GM18907 (cell line): ENCODE data around the gene KLF1.

Source experiments
- ATAC-seq: cut with Tn5 transposase; IDR thresholded peaks from one replicate; pipeline ENCODE4 v1.9.1; 2021; ENCODE audit warnings: mild to moderate bottlenecking, moderate library complexity; ENCODE audit not compliant: unreplicated experiment

Gene KLF1

DNA sequence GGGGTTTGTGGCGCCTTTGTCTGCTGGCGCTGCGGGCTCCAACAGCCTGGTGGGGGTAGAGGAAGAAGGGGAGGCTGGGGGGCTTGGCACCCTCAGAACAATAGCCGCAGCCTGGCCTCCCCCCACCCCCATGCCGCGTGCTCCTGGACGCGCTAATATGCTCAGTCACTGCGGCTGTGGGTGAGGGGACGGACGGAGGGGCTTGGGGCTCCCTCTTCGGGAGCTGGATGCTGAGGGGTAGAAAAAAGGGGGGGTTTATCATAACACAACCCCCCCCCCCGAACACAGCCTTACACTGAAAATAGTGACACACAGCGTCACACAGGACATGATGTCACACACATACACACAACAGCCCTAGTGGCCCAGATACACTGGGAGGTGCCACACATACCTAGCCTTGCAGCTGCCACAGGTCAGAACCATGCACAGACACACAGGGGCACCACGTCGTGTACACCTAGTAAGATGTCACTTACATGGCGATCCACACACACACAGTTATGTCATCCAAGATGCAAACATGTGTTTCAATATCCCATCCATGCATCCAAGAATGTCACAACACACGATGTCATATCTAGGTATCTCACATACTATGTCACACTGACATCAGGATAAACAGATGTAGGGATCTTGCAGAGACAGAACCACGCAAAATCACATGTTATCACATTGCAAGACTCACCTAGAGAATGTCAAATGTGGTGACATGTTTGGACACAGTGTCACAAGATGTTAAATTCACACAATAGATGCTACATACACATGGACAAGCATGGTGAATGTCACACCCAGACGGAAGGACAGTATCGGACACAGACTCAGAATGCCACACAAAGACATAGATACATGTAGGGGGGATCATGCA, 47.9 kb downstream of the KLF1 start:
- ATAC-seq, result no peak

DNA sequence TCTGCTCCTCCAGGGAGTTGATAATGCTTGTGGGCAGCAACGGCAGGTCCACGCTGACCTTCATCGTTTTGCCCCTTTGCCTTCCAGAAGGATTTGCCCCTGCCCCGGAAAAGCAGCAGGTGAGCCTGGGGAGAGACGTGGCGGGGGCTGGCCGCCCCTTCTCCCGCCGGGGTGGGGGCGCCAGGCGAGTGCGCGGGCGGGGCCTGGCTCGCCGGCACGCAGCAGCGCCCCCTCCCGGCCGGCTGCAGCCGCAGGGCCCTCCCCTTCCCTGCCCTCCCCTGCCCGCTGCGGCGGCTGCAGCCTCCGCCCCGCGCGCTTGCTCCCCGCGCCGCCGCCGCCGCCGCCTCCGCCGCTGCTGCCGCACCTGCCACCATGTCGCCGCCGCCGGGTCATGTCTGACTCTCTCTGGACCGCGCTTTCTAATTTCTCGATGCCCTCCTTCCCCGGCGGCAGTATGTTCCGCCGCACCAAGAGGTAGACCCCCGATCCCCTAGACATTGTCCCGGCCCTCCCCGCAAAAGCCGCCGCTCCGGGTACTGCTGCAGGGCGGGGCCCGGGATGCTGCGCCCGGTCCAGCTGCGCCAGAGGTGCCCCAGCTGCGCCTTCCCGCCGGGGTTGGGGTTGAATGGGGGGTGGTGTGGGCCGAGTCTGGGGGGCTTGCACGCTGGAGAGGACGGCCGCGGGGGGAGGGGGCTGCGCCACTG, 48.7 kb downstream of the KLF1 start, which contains the start of gene MAST1:
Gene MAST1, plus strand, starts transcription at position 334 of the 704 bp plus-strand sequence. Its CDS starts 58 bp downstream, at position 392.
- ATAC-seq, result no peak

- no peak for ATAC-seq
Measured at GRCh38 chr19:12837225-12837624, 49.8 kb downstream of the KLF1 start.

GRCh38 chr19:12836529-12836863, 50.5 kb downstream of the KLF1 start:
- ATAC-seq, result no peak

DNA sequence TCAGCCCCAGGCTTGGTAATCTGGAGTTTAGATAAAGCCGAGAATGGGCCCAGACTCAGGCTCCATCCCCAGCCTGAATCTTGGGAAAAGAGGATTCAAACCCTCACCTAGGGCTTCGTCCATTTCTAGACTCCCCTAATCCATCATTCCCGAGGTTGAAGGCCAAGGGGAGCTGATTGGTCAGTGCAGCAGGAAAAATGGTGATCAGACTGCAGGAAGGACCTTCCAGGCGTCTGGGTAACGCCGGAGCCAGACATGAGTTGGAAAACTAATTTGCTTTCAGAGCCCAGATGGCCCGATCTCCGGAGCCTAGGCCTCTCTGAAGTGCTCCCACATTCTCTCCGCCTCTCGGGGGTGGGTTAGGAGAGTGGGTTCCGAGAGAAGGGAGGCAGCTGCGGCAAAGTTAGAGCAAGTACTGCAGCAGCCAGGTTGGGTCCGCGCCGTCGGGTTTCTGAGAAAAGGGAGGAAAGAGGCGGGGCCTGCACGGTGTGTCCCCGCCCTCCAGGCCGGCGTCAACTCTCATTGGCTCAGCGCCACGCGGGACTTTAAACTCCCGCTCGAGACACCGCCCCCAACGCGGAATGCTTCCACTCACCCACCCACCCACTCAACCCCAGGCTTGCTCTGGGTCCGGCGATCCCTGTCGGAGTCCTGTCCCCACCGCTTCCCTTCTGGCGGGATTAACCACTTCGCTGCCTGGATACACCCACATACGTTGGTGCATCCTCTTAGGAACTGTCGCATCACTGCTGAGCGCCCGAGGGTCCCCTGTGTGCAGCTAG, 51.8 kb downstream of the KLF1 start:
- ATAC-seq, result no peak

DNA sequence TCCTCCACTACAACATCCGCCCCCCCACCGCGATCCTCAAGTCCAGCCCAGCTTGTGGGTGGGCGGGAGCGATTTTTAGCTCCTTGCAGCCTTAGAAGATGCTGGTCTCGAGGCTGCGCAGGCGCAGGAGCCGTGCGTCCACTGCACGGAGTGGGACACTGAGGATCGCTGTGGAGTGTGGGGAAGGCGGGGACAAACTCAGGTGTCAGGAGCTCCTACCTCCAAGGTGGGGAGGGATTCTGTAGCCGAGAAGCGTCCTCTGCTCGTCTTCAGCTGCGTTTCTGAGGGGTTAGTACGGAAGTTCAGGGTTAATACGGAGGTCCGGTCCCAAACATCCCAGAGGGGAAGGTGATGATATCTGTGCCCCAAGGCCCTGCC, 52.4 kb downstream of the KLF1 start, which contains the start of gene RTBDN:
Gene RTBDN, minus strand, starts transcription at position 14 of the 378 bp plus-strand sequence. CDS start 4,600 bp downstream, outside the sequence.
- ATAC-seq, result no peak
